Memory B cell (primary cell): ENCODE results near the gene TADA2B.

Experiments
- ATAC-seq: fragments of 150-1000 bp; cut with Tn5 transposase; 2 replicates; pipeline ENCODE4 v1.10.0; 2021; ENCODE audit warnings: low read depth, mild to moderate bottlenecking, moderate library complexity
- DNase-seq, 2 donors: peaks; one replicate each; pipeline ENCODE4 v3.0.0; 2022; ENCODE audit warnings: low spot score in 2 of 2
- H3K27ac Mint-ChIP-seq: one replicate; pipeline ENCODE4 v1.8.0; 2022; ENCODE audit warnings: mild to moderate bottlenecking, moderate library complexity, mixed read lengths
- H3K27me3 Mint-ChIP-seq: one replicate; pipeline ENCODE4 v1.8.0; 2022; ENCODE audit warnings: mixed read lengths
- H3K36me3 Mint-ChIP-seq: one replicate; pipeline ENCODE4 v1.8.0; 2022; ENCODE audit warnings: mild to moderate bottlenecking, mixed read lengths
- H3K4me1 Mint-ChIP-seq: one replicate; pipeline ENCODE4 v1.8.0; 2022; ENCODE audit warnings: mixed read lengths
- H3K4me3 Mint-ChIP-seq: one replicate; pipeline ENCODE4 v1.8.0; 2022; ENCODE audit warnings: mild to moderate bottlenecking, moderate library complexity, mixed read lengths
- H3K9me3 Mint-ChIP-seq: one replicate; pipeline ENCODE4 v1.8.0; 2022; ENCODE audit warnings: mixed read lengths

The TADA2B gene

GRCh38 chr4:7007944-7008343, 35.2 kb upstream of the TADA2B start:
- Mint-ChIP-seq H3K27me3 (no peaks in the 10 kb centered on the region), H3K4me3 (no peak overlapping the region), H3K4me1 (peaks cover under 1% of the 10 kb centered on the region), H3K36me3 (peaks cover 32% of the 10 kb centered on the region), H3K27ac (peak overlapping the region; percentile 69), H3K9me3 (no peaks in the 10 kb centered on the region)
- ATAC-seq: no peak
- no peak for DNase-seq

GRCh38 chr4:7009564-7009963, 33.6 kb upstream of the TADA2B start:
- Mint-ChIP-seq H3K4me1 (peaks cover 15% of the 10 kb centered on the region), H3K36me3 (peaks cover 32% of the 10 kb centered on the region), H3K27me3 (no peaks in the 10 kb centered on the region), H3K9me3 (no peaks in the 10 kb centered on the region), H3K27ac (no peak overlapping the region), H3K4me3 (no peak overlapping the region)
- ATAC-seq (no peak), DNase-seq (no peak)

GRCh38 chr4:7013175-7013574, 30.0 kb upstream of the TADA2B start:
- peaks cover 18% of the 10 kb centered on the region for H3K4me1 Mint-ChIP-seq
- peak overlapping the region; percentile 88 for H3K27ac Mint-ChIP-seq
- peaks cover 35% of the 10 kb centered on the region for H3K36me3 Mint-ChIP-seq
- ATAC-seq: peak; percentile 68
- no peaks in the 10 kb centered on the region for H3K27me3 Mint-ChIP-seq
- H3K9me3 Mint-ChIP-seq: no peaks in the 10 kb centered on the region
- H3K4me3 Mint-ChIP-seq: peak overlapping the region; percentile 21
- peak in 1 of 2 donors; percentile 18 for DNase-seq

- DNase-seq (no peak), ATAC-seq (no peak)
- Mint-ChIP-seq H3K4me1 (peaks cover 18% of the 10 kb centered on the region), H3K27me3 (no peaks in the 10 kb centered on the region), H3K4me3 (no peak overlapping the region), H3K27ac (peak overlapping the region; percentile 88), H3K36me3 (peaks cover 27% of the 10 kb centered on the region), H3K9me3 (no peaks in the 10 kb centered on the region)
Measured at GRCh38 chr4:7014815-7015214, 28.4 kb upstream of the TADA2B start.

GRCh38 chr4:7015383-7016035, 27.7 kb upstream of the TADA2B start:
- H3K9me3 Mint-ChIP-seq: no peaks in the 10 kb centered on the region
- ATAC-seq: no peak
- H3K27ac Mint-ChIP-seq: peak overlapping the region; percentile 88
- no peak overlapping the region for H3K4me3 Mint-ChIP-seq
- no peak for DNase-seq
- peaks cover 21% of the 10 kb centered on the region for H3K36me3 Mint-ChIP-seq
- peaks cover 18% of the 10 kb centered on the region for H3K4me1 Mint-ChIP-seq
- H3K27me3 Mint-ChIP-seq: no peaks in the 10 kb centered on the region

- Mint-ChIP-seq H3K36me3 (peaks cover 20% of the 10 kb centered on the region), H3K4me1 (peaks cover 18% of the 10 kb centered on the region), H3K27ac (no peak overlapping the region), H3K27me3 (no peaks in the 10 kb centered on the region), H3K9me3 (no peaks in the 10 kb centered on the region), H3K4me3 (no peak overlapping the region)
- no peak for DNase-seq
- no peak for ATAC-seq
Measured at GRCh38 chr4:7016086-7016485, 27.1 kb upstream of the TADA2B start.

GRCh38 chr4:7016512-7016911, 26.7 kb upstream of the TADA2B start:
- peaks cover 19% of the 10 kb centered on the region for H3K36me3 Mint-ChIP-seq
- no peaks in the 10 kb centered on the region for H3K27me3 Mint-ChIP-seq
- no peak overlapping the region for H3K27ac Mint-ChIP-seq
- no peak for ATAC-seq
- no peak overlapping the region for H3K4me3 Mint-ChIP-seq
- H3K4me1 Mint-ChIP-seq: peaks cover 18% of the 10 kb centered on the region
- no peaks in the 10 kb centered on the region for H3K9me3 Mint-ChIP-seq
- no peak for DNase-seq

GRCh38 chr4:7017446-7018048, 25.6 kb upstream of the TADA2B start:
- Mint-ChIP-seq H3K9me3 (no peaks in the 10 kb centered on the region), H3K4me1 (peaks cover 18% of the 10 kb centered on the region), H3K4me3 (no peak overlapping the region), H3K36me3 (peaks cover 26% of the 10 kb centered on the region), H3K27ac (no peak overlapping the region), H3K27me3 (no peaks in the 10 kb centered on the region)
- DNase-seq: no peak
- ATAC-seq: no peak

- Mint-ChIP-seq H3K27ac (no peak overlapping the region), H3K9me3 (no peaks in the 10 kb centered on the region), H3K4me3 (no peak overlapping the region), H3K4me1 (peaks cover 14% of the 10 kb centered on the region), H3K36me3 (peaks cover 28% of the 10 kb centered on the region), H3K27me3 (no peaks in the 10 kb centered on the region)
- no peak for DNase-seq
- no peak for ATAC-seq
Measured at GRCh38 chr4:7018281-7018680, 24.9 kb upstream of the TADA2B start.

GRCh38 chr4:7019367-7019766, 23.8 kb upstream of the TADA2B start:
- ATAC-seq: no peak
- peaks cover 5% of the 10 kb centered on the region for H3K4me1 Mint-ChIP-seq
- no peak for DNase-seq
- no peaks in the 10 kb centered on the region for H3K9me3 Mint-ChIP-seq
- no peak overlapping the region for H3K27ac Mint-ChIP-seq
- H3K27me3 Mint-ChIP-seq: no peaks in the 10 kb centered on the region
- H3K36me3 Mint-ChIP-seq: peaks cover 25% of the 10 kb centered on the region
- no peak overlapping the region for H3K4me3 Mint-ChIP-seq

GRCh38 chr4:7020290-7020689, 22.9 kb upstream of the TADA2B start:
- no peak overlapping the region for H3K27ac Mint-ChIP-seq
- DNase-seq (no peak), ATAC-seq (no peak)
- no peak overlapping the region for H3K4me3 Mint-ChIP-seq
- no peaks in the 10 kb centered on the region for H3K9me3 Mint-ChIP-seq
- H3K36me3 Mint-ChIP-seq: peaks cover 17% of the 10 kb centered on the region
- no peaks in the 10 kb centered on the region for H3K27me3 Mint-ChIP-seq
- H3K4me1 Mint-ChIP-seq: no peaks in the 10 kb centered on the region

- no peaks in the 10 kb centered on the region for H3K4me1 Mint-ChIP-seq
- DNase-seq (no peak), ATAC-seq (no peak)
- H3K4me3 Mint-ChIP-seq: no peak overlapping the region
- H3K36me3 Mint-ChIP-seq: peaks cover 17% of the 10 kb centered on the region
- H3K27me3 Mint-ChIP-seq: no peaks in the 10 kb centered on the region
- no peaks in the 10 kb centered on the region for H3K9me3 Mint-ChIP-seq
- no peak overlapping the region for H3K27ac Mint-ChIP-seq
Measured at GRCh38 chr4:7020856-7021255, 22.3 kb upstream of the TADA2B start.

- Mint-ChIP-seq H3K4me1 (no peaks in the 10 kb centered on the region), H3K4me3 (no peak overlapping the region), H3K27ac (no peak overlapping the region), H3K9me3 (no peaks in the 10 kb centered on the region), H3K27me3 (no peaks in the 10 kb centered on the region), H3K36me3 (peaks cover 20% of the 10 kb centered on the region)
- no peak for ATAC-seq
- no peak for DNase-seq
Measured at GRCh38 chr4:7021355-7021754, 21.8 kb upstream of the TADA2B start.

- Mint-ChIP-seq H3K4me3 (no peak overlapping the region), H3K27me3 (no peaks in the 10 kb centered on the region), H3K9me3 (no peaks in the 10 kb centered on the region), H3K36me3 (peaks cover 26% of the 10 kb centered on the region), H3K4me1 (no peaks in the 10 kb centered on the region), H3K27ac (peak overlapping the region; percentile 10)
- ATAC-seq (no peak), DNase-seq (no peak)
Measured at GRCh38 chr4:7021930-7022664, 21.1 kb upstream of the TADA2B start.
